Ishikawa (cell line): ENCODE results near the gene TSC22D1.

Source experiments
- CEBPB ChIP-seq: IDR thresholded peaks from 2 replicates; pipeline ENCODE4 v1.6.1; 2012
- EGR1 ChIP-seq: IDR thresholded peaks from 2 replicates; pipeline ENCODE4 v1.6.1; 2012
- EP300 ChIP-seq: IDR thresholded peaks from 2 replicates; pipeline ENCODE4 v1.6.1; 2012; ENCODE audit warnings: borderline replicate concordance
- FOXM1 ChIP-seq: IDR thresholded peaks from 2 replicates; pipeline ENCODE4 v1.6.1; 2012; ENCODE audit warnings: low read depth, borderline replicate concordance
- MAX ChIP-seq: IDR thresholded peaks from 2 replicates; pipeline ENCODE4 v1.6.1; 2012
- RAD21 ChIP-seq: IDR thresholded peaks from 2 replicates; pipeline ENCODE4 v1.6.1; 2012; ENCODE audit warnings: low read depth
- REST ChIP-seq: IDR thresholded peaks from 2 replicates; pipeline ENCODE4 v1.6.1; 2012; ENCODE audit warnings: low read depth, mild to moderate bottlenecking
- TAF1 ChIP-seq: IDR thresholded peaks from 2 replicates; pipeline ENCODE4 v1.6.1; 2012; ENCODE audit warnings: low read depth, mild to moderate bottlenecking
- TCF12 ChIP-seq: IDR thresholded peaks from 2 replicates; pipeline ENCODE4 v1.6.1; 2012; ENCODE audit warnings: low read depth
- TEAD4 ChIP-seq: IDR thresholded peaks from 2 replicates; pipeline ENCODE4 v1.6.1; 2012
- YY1 ChIP-seq: IDR thresholded peaks from 2 replicates; pipeline ENCODE4 v1.6.1; 2012; ENCODE audit warnings: low read depth

- TF ChIP-seq EP300 (no peak), TAF1 (no peak), TCF12 (no peak), TEAD4 (no peak), RAD21 (no peak), YY1 (no peak), EGR1 (no peak), MAX (no peak), FOXM1 (no peak), REST (no peak), CEBPB (no peak)
Observed at GRCh38 chr13:44401577-44401976, 174.6 kb downstream of the TSC22D1 start.
